GM18907 (cell line): ENCODE results near the gene PLD5.
"Not testable (repeated sequence)": the region's sequence is repeated elsewhere in the genome, so short reads cannot be mapped to it uniquely, and the experiment has no call there.

ENCODE experiments used
- ATAC-seq: cut with Tn5 transposase; IDR thresholded peaks from one replicate; pipeline ENCODE4 v1.9.1; 2021; ENCODE audit warnings: mild to moderate bottlenecking, moderate library complexity; ENCODE audit not compliant: unreplicated experiment

Gene PLD5

DNA sequence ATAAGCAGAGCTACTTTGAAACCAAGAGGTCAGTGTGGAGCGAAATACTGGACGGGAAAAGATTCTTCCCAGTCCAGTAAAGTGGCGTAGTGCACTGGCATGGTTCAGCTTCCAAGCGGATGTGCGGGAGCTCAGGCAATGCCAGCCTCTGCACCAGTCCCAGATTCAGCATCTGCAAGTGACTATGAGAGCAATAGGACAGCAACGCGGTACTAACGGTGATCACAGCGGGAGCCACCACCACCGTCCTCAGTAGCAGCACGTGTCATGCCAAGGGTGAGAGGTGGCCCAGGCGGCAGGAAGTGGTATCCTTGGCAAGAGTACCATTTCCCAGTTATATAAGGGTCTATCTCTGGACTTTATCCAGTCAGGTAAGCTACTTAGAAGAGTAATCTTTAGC, 17.8 kb downstream of the PLD5 start:
- no peak for ATAC-seq

DNA sequence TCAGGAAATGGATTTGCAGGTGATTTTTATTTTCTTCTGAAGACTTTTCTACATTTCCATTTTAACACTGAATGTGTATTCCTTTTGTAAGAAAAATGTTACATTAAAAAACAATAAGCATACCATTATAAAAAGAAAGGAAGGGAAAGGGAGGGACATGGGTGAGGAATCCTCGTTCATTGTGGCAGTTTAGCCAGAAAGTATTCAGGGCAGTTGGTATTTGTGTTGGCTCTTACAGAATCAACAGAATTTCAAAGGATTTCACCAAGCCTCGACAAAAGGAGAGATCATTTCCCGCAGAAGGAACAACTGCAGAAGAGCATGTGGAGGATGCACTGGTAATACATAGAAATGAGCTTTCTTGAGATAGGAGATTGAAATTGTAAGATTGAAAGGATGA, 35.0 kb downstream of the PLD5 start:
- no peak for ATAC-seq

DNA sequence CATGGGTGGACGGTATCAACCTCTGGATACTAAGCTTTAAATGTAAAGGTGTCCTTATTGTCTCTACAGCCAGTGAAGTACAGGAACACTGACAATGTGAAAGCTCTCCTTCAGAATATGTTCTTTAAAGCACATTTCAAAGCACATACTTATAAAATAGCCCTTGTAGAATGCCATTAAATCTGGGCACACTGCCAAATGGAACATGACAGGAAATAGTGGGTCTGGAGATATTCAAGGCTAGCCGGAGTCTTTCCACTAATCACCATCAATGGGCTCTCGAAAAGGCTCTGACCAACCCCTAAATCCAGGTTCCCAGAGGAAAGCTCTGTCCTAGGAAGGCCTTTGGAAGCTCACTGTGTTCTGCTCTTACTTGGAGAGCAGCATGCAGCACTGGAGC, 46.6 kb downstream of the PLD5 start:
- no peak for ATAC-seq

DNA sequence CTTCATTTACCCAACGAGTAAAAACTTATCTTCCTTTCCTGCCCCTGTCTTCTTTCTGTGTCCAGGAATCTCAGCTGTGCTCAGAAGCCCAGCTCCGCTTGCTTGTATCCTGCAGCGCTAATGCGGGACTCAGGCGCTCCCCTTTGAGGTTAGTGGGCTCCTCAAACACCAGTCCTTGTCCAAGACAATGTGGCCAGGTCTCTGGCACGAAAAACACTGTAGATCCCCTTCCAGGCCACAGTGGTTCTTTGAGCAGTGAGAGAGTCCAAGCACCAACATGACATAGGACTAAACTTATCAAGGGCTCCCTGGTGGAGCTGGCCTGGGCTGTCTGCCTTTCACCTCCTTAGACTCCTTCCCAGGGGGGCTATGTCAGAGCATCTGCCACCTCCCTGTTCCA, 53.7 kb downstream of the PLD5 start:
- no peak for ATAC-seq

DNA sequence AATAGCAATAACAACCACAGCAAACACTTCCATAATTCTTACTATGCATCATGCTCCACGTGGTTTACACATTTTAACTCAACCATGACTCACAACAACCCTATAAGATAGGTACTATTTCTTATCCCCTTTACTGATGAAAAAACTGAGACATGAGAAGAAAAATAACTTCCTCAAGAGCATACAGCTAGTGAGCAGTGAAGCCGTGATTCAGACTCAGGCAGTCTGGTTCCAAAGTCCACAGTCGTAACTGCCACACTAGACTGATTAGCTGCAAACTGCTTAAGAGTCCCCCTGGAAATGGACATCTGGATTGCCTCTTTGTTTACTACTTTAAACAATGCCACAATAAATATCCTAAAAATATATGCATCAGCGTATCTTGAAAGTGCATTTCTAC, 55.7 kb downstream of the PLD5 start:
- ATAC-seq = no peak

DNA sequence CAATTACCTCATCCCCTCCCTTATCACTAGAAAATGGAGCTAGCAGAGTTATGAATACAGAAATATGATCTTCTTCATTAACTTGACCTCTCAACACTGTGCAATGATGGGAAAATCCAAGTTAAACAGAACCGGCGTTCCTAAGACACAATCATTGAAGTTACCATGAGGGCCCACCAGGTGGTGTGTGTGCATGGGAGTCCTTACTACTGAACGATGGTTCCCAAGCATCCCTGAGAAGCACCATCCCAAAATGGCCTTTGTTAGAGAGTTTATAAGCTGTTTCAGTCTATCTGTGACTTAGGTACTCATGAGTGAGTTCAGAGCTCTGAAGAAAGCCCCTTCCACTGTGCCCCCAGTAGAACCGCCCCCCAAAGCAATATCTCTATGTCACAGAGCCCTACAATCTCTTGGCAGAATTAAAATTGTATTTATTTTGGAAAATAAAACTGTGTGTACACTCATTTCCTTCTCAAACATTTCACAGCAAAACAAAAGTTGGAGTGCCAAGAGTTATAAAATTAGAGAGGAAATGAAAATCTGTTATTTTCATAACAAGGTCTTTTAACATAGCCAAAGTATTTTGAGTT, 56.8 kb downstream of the PLD5 start:
- ATAC-seq = peak; percentile 68

DNA sequence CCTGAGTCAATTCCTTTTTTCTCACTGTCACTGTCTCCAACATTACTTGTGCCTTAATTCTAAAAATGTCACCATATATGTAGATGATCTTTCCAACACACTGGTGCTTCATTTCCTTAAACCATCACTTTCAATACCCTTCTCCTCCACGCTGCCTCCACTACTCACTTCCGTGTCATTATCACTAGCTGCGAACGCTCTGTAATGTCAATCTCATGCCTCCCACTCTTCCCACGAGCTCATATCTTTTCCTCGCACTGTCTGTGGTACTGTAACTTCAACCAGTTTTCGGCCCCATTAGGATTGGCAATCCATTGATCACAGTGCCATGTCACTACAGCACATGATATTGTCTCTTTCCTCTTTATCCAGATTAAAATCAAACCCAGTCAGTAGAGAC, 61.6 kb downstream of the PLD5 start:
- no peak for ATAC-seq

DNA sequence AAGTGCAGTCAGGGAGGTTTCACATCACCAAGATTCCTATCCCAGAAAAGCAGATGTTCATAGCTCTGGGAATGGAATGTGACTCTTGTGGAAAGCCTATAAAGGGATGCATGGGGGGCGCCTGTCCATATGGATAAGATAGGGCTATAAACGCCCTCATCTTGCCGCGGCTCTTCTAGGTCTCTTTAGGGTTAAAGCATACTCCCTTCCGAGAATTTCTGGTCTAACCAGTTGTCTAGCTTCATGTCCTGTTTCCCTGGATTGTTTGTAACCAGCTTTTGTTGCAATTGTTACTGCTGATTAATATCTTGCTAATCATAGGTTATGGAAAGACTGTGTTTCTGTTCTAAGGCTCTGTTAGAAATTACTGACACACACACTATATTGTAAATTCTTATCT, 64.8 kb downstream of the PLD5 start:
- not testable (repeated sequence) for ATAC-seq

DNA sequence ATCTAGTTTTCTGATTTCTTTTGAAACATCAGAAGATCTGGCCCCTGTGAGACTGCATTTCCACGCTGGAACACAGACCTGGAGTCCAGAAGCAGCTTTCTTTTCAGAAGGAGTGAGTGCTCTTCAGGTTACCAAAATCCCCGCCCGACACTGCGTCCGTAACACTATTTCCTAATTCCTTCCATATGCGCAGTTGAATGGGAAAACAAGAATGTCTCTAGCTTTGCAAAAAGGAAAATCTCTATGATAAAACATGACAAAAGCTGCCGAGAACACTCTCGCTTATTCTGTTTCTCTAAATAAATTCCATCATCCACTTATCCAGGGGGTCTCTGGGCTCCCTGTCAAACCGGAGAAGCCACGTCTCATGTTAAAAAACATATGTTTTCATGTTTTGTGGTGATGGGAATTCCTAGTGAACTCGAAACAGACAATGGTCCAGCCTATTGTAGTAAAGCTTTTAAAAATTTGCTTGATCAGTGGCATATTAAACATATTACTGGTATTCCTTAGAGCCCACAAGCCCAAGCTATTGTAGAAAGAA, 67.7 kb downstream of the PLD5 start:
- no peak for ATAC-seq

DNA sequence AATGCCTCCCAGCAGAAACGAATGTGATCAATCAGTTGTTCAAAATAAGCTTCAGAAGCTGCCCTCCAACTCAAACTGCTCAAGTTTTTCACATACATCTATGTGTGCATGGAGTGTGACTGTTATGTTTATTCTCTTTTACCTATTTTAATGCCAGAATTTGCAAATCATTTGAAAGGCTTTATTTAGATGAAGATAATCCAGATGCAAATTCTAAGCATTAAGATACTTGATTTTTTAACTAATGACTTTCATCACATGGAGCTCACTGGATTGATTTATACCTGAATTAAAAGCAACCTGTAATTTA, 69.5 kb downstream of the PLD5 start:
- ATAC-seq = no peak

DNA sequence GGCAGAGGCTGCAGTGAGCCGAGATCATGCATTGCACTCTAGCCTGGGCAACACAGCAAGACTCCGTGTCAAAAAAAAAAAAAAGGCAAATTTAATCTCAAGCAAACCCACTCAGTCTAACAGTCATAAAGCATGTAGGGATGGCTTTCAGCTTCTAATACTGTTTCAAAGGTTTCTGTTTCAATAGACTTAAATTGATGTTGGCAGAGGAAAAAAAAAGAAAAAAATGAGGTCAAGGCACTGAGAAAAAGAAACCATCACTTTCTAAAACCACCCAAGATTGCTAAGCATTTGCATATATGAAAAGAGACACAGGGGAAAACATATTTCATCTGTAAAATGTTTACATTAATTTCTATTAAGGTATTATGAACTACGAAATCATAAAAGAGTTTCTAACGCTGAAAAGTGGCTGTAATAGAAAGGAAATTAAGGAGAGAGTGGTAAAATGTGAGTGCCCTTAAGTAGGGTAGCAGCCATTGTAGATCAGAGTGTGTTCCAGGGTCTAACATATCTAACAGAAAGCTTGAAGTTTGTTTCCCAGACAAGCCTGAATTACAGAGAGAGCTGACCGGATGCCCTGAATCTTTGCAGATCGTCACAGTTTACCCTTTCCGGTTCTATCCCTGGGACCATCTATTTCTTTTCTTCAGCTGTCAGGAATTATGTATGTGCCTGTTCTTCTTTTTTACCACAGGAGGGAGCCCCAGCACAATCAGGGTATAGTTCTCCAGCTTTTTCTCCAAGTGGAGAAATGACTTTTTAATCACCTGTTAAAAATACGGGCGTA, 70.0 kb downstream of the PLD5 start:
- ATAC-seq = peak; percentile 72

DNA sequence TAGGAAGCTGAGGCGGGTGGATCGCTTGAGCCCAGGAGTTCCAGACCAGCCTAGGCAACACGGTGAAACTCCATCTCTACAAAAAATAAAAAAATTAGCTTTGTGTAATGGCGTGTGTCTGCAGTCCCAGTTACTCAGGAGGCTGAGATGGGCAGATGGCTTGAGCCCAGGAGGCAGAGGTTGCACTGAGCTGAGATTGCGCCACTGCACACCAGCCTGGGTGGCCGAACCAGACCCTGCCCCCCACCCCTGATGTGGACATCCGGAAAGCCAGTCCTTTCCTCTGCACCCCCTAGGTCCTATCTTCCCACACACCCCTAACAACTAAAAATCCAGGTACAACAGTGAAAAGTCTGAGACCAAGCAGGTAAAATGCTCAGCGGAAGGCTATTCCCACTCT, 71.9 kb downstream of the PLD5 start:
- ATAC-seq = no peak

DNA sequence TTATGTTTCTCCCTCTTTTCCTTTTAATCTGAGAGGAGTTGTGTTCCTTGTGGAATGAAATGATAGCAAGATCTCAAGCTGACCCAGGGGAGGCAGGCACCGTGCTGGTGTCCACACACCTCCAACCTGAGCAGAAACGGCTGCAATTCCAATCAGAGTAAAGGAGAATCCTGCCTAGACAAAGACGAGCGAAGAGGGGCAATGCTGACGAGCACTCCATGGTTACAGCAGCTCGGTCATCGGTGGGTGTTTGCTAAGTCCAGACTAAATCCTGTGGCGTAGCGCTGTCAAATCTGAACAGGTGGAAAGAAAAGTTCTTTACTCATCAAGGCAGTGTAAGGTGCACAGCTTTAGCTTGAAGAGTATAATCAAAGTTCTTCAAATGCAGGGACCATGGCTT, 74.8 kb downstream of the PLD5 start:
- no peak for ATAC-seq

DNA sequence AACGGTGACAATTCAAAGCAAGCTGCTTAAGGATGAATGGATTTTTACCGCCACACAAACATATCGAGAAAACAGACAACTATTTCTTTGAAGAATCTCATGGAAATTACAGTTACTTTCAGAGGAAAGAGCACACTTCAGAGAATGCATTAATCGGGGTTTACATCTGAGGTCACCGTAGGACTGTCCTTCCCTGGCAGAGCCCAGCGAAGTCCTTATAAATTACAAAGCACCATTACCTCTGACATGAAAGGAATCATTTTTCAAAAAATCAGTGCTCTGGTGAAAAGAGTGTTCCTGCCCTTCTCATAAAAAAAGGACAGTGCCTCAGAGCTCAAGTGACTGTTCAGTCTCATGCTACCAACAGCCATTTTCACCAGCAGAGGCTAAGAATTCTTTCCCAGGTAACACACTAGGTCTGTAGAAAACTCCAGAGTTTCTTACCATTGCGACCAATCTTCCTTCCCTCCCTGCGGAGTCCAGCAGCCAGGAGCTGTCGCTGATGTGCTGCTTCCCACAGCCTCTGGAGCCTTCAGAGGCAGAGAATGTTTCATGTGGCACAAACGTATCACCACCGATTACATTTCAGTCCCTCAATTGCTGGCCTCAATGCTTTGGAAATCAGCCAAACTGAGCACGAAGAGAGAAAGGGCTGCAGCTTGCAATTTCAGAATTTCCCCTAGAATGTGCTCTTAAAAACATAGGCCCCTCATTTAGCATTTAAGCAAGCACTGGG, 75.4 kb downstream of the PLD5 start:
- no peak for ATAC-seq

DNA sequence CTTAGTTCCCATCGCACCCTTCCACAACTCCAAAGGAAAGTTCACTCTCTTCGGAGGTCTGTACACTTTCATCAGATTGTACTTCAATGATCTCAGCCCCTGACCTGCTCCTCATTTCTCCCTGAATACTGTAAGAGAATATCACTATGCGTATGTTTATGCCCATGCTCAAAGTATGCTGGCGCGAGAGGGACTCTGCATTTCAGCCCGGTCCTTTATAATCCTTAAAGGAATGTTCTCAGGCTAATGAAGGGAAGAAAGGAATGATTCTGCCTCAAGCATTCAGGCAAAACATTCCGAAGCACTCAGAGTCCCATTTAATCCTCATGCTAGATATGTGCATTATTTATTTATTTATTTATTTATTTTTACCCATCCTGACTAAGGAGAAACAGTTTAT, 76.8 kb downstream of the PLD5 start:
- ATAC-seq = no peak

DNA sequence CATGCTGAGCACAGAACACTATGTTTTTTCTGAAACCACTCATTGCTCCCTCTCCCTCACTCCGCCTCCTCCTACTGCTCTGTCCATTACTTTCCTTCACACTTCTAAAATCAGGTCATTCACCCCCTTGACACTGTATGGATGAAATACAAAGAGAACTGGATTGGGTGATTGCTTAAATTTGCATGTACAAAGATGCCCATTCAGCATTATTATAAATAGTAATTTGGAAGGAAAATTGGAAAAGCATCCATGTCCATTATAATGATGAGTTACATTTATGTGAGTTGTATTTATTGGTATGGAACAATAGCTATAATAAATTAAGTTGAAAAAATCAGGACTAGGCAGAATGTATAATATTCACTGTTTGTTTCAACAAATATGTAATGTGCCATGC, 83.7 kb downstream of the PLD5 start:
- ATAC-seq = no peak

DNA sequence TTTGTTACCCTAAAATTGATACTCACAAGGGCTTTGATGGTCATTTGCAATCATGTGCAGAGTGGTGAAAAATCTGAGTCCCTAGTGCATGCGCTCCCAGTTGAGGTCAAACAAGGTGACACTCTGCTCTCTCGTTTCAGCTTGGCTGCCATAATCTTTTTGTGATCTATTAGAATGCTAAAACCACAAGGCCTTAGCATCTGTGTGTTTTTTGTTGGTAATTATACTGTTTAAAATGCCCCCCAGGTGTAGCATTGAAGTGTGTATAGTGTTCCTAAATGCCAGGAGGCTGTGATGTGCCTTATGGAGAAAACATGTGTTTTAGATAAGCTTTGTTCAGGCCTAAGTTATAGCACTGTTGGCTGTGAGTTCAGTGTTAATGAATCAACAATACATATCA, 89.3 kb downstream of the PLD5 start:
- ATAC-seq = no peak

DNA sequence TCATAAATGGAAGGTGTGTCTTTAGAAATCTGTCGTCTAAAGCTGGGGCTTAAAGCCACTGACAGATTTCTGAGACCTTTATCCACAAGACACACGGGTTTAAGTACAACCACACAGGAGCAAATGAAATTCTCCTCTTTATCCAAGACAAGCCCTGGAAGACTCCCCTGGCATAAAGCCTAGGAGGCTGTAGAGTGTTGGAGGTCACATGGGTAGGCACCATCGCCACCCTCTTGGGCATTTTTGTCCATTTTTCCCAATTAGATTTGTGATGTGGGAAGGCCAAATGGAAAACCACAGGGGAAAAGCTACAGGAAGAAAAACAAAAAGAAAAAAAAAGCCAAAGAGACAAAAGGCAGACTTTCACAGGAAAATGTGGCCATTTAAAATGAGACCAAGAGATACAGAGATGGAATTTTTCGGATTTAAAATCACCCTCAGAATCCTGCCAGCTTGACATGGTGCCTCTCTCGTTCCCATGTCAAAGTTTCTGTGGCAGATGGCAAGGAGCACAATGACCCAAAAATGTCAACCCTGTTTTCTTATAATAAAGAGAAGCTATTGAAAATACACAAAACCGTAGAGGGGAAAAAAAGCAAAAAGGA, 91.9 kb downstream of the PLD5 start:
- ATAC-seq = no peak

DNA sequence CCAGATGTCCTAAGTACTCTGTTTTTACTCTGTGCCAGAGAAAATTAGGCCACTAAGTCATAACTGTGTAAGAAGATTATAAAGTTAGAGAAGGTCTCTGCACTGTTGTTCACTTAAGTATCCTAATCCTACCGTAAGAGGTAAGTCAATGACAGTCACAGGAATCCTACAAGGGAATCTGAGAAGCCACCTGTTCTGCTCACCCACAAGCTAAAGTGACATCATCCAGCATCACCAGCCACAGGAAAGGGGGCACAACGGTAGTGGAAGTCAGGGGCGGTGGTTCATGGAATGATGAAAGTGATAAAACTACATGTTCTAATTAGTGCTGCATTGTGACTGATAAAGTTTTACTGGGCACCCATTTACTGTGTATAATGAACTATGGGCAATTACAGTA, 92.7 kb downstream of the PLD5 start:
- ATAC-seq = no peak

DNA sequence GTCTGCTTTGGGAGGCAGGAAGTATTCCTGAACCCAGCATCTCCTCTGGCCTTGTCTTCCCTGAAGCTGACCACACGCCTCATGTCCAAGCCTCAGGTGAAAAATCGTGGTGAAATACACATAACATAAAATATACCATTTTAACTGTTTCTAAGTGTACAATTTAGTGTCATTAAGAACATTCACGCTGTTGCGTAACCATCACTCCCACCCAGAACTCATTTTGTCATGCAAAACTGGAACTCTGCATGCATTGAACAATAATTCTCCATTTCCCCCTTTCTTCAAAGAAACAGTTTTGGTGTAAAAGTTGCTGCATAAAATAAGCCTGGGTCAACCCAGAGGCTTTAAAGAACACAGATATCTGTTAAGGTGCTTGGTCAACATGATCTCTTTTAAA, 93.5 kb downstream of the PLD5 start:
- no peak for ATAC-seq

DNA sequence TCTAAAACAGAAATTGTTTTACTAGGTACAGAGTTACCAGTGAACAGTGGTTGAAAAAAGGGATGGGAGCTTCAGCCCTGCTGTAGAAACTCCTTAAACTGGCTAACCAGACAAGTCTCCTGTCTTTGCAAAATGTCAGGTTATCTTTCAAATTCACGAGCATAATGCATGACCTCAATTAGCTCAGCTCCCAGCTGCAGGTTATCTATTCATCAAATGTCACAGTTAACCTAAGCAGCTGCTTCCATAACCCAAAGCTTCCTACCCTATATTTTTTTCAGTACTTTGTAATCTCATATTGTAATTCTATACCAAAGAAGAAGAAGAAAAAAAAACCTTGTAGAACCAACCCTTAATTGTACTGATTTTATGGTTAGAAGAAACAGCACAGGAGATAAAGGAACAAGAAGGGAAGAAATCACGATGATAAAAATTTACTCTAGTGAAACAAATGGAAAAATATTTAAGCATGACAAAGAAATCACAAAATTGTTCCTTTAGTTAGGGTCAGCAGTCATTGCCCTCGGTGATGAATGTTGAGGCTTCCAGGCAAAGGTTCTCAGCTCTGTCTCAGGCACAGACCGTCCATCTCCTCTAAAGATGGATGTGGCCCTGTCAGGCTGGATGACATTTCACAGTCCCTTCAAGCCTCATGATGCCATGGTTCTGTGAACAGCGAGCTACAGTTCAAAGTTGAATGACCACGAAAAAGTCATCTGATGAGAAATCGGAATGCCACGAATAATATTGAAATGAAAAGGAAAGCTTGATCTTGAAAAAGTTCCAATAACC, 95.9 kb downstream of the PLD5 start:
- ATAC-seq = no peak
